T-cell (primary cell): Measurements from ENCODE around the gene TTC3. TPM values are rescaled to one million over a fixed set of nuclear protein-coding genes. Genes with fewer than 3 reads are reported as not detected.
"Not testable (repeated sequence)": the region's sequence is repeated elsewhere in the genome, so short reads cannot be mapped to it uniquely, and the experiment has no call there.

ENCODE experiments used
- ATAC-seq, 4 experiments: fragments of 200-7000 bp in 3 of 4; fragments of 150-1000 bp in 1 of 4; cut with Tn5 transposase; replicated peaks in 1 of 4; 1 replicate in 3 of 4; 2 replicates in 1 of 4; pipeline ENCODE4 v1.10.0; 2021; ENCODE audit warnings: moderate library complexity in 3 of 4, mild to moderate bottlenecking in 2 of 4, moderate number of reproducible peaks in 1 of 4
- CTCF ChIA-PET, 2 donors: fragments of 300-600 bp; sonication (Branson Sonifier 250); formaldehyde crosslinking; loops; one replicate each; lab custom pipeline; 2022; ENCODE audit warnings: antibody characterized with exemption in 2 of 2; lab: Charles Lee
- POLR2A ChIA-PET, 2 donors: fragments of 300-600 bp; sonication (Branson Sonifier 250); formaldehyde crosslinking; loops; one replicate each; lab custom pipeline; 2022; ENCODE audit warnings: antibody characterized with exemption in 2 of 2; lab: Charles Lee
- DNase-seq, 35 experiments: peaks; one replicate each; pipeline versions ENCODE4 v3.0.0 to v3.0.0-alpha.2; 2013 to 2023
- H3K27ac ChIP-seq: one replicate; pipeline ENCODE4 v1.5.1; 2013; ENCODE audit warnings: low read length
- H3K27me3 ChIP-seq, 2 experiments: replicated peaks in 1 of 2; 1 replicate in 1 of 2; 2 replicates in 1 of 2; pipeline versions ENCODE4 v1.6.1 to v1.7.0; 2013; ENCODE audit warnings: low read length in 1 of 2, mixed read lengths in 1 of 2; ENCODE audit not compliant: control insufficient read depth in 2 of 2, insufficient read depth in 2 of 2; ENCODE audit errors: extremely low read depth in 1 of 2
- H3K36me3 ChIP-seq, 2 donors: 1 replicate in 1 of 2; 2 replicates in 1 of 2; pipeline versions ENCODE4 v1.6.1 to v1.7.0; 2013; ENCODE audit warnings: low read length in 1 of 2; ENCODE audit not compliant: control insufficient read depth in 2 of 2, insufficient read depth in 1 of 2; ENCODE audit errors: extremely low read depth in 1 of 2
- H3K4me1 ChIP-seq, 2 experiments: 1 replicate in 1 of 2; 2 replicates in 1 of 2; pipeline versions ENCODE4 v1.6.1 to v1.7.0; 2013; ENCODE audit warnings: low read length in 2 of 2, mixed read lengths in 1 of 2; ENCODE audit not compliant: insufficient read depth in 2 of 2, control insufficient read depth in 1 of 2; ENCODE audit errors: extremely low read depth in 1 of 2
- H3K4me3 ChIP-seq, 2 donors: 1 replicate in 1 of 2; 2 replicates in 1 of 2; pipeline versions ENCODE4 v1.5.1 to v1.7.0; 2013; ENCODE audit warnings: mild to moderate bottlenecking in 2 of 2, low read length in 1 of 2, moderate library complexity in 1 of 2; ENCODE audit not compliant: control insufficient read depth in 1 of 2; ENCODE audit errors: extremely low read depth in 1 of 2
- H3K9me3 ChIP-seq: 2 replicates; pipeline ENCODE4 v1.7.0; 2013
- H3K27ac Mint-ChIP-seq, 2 donors: one replicate each; pipeline ENCODE4 v1.8.0; 2020 to 2021; ENCODE audit warnings: mild to moderate bottlenecking in 2 of 2, mixed read lengths in 2 of 2
- H3K27me3 Mint-ChIP-seq, 2 donors: one replicate each; pipeline ENCODE4 v1.8.0; 2021 to 2022; ENCODE audit warnings: mixed read lengths in 2 of 2
- H3K36me3 Mint-ChIP-seq: one replicate; pipeline ENCODE4 v1.8.0; 2021; ENCODE audit warnings: mixed read lengths
- H3K4me1 Mint-ChIP-seq, 3 donors: one replicate each; pipeline ENCODE4 v1.8.0; 2020 to 2022; ENCODE audit warnings: mixed read lengths in 3 of 3, mild to moderate bottlenecking in 1 of 3
- H3K4me3 Mint-ChIP-seq, 3 donors: one replicate each; pipeline ENCODE4 v1.8.0; 2020 to 2022; ENCODE audit warnings: mild to moderate bottlenecking in 3 of 3, mixed read lengths in 3 of 3, moderate library complexity in 3 of 3
- H3K9me3 Mint-ChIP-seq, 3 donors: one replicate each; pipeline ENCODE4 v1.8.0; 2020 to 2022; ENCODE audit warnings: mixed read lengths in 3 of 3
- WGBS: methylation state at CpG from one replicate; pipeline ENCODE4 v1.1.5; 2013; ENCODE audit warnings: missing lambda C conversion rate; ENCODE audit not compliant: insufficient coverage; 5-methylcytosine and 5-hydroxymethylcytosine counted together
- total RNA-seq, 35 experiments: library from RNA in 6 of 35; stranded (reverse) in 6 of 35; fragments of 120-200 nt in 1 of 35; gene quantifications; one replicate each; pipeline versions ENCODE4 v1.2.1 to v1.2.4 and lab custom pipeline; 2013 to 2026

The TTC3 gene
- total RNA-seq, 5 donors from 2014 or later (not counting 1 experiment from before 2014, with no cell fraction given) = 125 to 153 (median 139) TPM

GRCh38 chr21:37222248-37222647 is 149.2 kb downstream of the TTC3 start:
- H3K9me3 Mint-ChIP-seq, H3K9me3 ChIP-seq, H3K27me3 Mint-ChIP-seq, H3K27me3 ChIP-seq, POLR2A ChIA-PET, H3K4me3 ChIP-seq, H3K27ac ChIP-seq, ATAC-seq, CTCF ChIA-PET, DNase-seq: not testable (repeated sequence)
- no CpG with 5 or more reads among the region's 3 CpGs for WGBS
- H3K4me1 Mint-ChIP-seq = peaks cover 54 to 65% (median 57%) of the 10 kb centered on the region in 3 donors
- H3K4me1 ChIP-seq = peaks cover 19 to 52% of the 10 kb centered on the region in 2 experiments
- H3K27ac Mint-ChIP-seq = peak overlapping the region in 1 of 2 donors; percentile 68
- H3K36me3 Mint-ChIP-seq = peaks cover 20% of the 10 kb centered on the region
- peaks cover 3 to 19% of the 10 kb centered on the region in 2 donors for H3K36me3 ChIP-seq
- H3K4me3 Mint-ChIP-seq = peak overlapping the region in 2 of 3 donors; percentile 49 to 88

GRCh38 chr21:37223804-37224345 is 150.8 kb downstream of the TTC3 start:
- Mint-ChIP-seq H3K36me3 (peaks cover 31% of the 10 kb centered on the region), H3K27me3 (no peaks in the 10 kb centered on the region), H3K27ac (peak overlapping the region; percentile 46 to 89), H3K9me3 (no peaks in the 10 kb centered on the region), H3K4me1 (peaks cover 54 to 65% (median 57%) of the 10 kb centered on the region in 3 donors), H3K4me3 (peak overlapping the region in 1 of 3 donors; percentile 43)
- Histone ChIP-seq H3K4me1 (peaks cover 19 to 52% of the 10 kb centered on the region in 2 experiments), H3K4me3 (no peak overlapping the region), H3K27me3 (no peaks in the 10 kb centered on the region), H3K9me3 (no peaks in the 10 kb centered on the region), H3K27ac (peak overlapping the region; percentile 50), H3K36me3 (peaks cover 9 to 36% of the 10 kb centered on the region in 2 donors)
- ATAC-seq (no peak), DNase-seq (no peak)
- 88% methylated on average over 1 of the region's 2 CpGs for WGBS
- CTCF ChIA-PET = interaction anchor here in 1 of 2 donors (0.6 kb wide), 1 partner anchor 116 kb away, joined by 7 read pairs; no protein-coding TSS in a partner anchor
- POLR2A ChIA-PET = no interaction called here

- no peaks in the 10 kb centered on the region for H3K27me3 ChIP-seq
- peak overlapping the region in 1 of 2 donors; percentile 13 for H3K4me3 ChIP-seq
- peak overlapping the region; percentile 14 to 43 (median 42) for H3K4me3 Mint-ChIP-seq
- H3K27ac ChIP-seq = peak overlapping the region; percentile 77
- H3K9me3 Mint-ChIP-seq = no peaks in the 10 kb centered on the region
- no peaks in the 10 kb centered on the region for H3K27me3 Mint-ChIP-seq
- 35% methylated on average over 7 of the region's 21 CpGs for WGBS
- ChIA-PET POLR2A (interaction anchor here (1.0 kb wide), 2 partner anchors 31 to 338 kb away, joined by 3 read pairs; no protein-coding TSS in a partner anchor), CTCF (no interaction called here)
- peak in 30 of 35 experiments; percentile 29 to 67 (median 39) for DNase-seq
- peaks cover 9 to 45% of the 10 kb centered on the region in 2 donors for H3K36me3 ChIP-seq
- H3K36me3 Mint-ChIP-seq = peaks cover 38% of the 10 kb centered on the region
- peaks cover 46 to 56% (median 50%) of the 10 kb centered on the region in 3 donors for H3K4me1 Mint-ChIP-seq
- ATAC-seq = peak; percentile 15 to 40 (median 21)
- peak overlapping the region; percentile 89 to 92 for H3K27ac Mint-ChIP-seq
- H3K4me1 ChIP-seq = peaks cover 19 to 45% of the 10 kb centered on the region in 2 experiments
- H3K9me3 ChIP-seq = no peaks in the 10 kb centered on the region
These were observed 152.1 kb downstream of the TTC3 start for GRCh38 chr21:37224861-37225839.

GRCh38 chr21:37226041-37226920 is 153.2 kb downstream of the TTC3 start:
- H3K4me1 Mint-ChIP-seq = peaks cover 39 to 52% (median 43%) of the 10 kb centered on the region in 3 donors
- peak overlapping the region; percentile 89 to 92 for H3K27ac Mint-ChIP-seq
- H3K9me3 ChIP-seq = no peaks in the 10 kb centered on the region
- no peaks in the 10 kb centered on the region for H3K27me3 Mint-ChIP-seq
- DNase-seq (no peak), ATAC-seq (no peak)
- H3K9me3 Mint-ChIP-seq = no peaks in the 10 kb centered on the region
- peak overlapping the region in 1 of 3 donors; percentile 43 for H3K4me3 Mint-ChIP-seq
- H3K27ac ChIP-seq = peak overlapping the region; percentile 77
- peaks cover 19 to 37% of the 10 kb centered on the region in 2 experiments for H3K4me1 ChIP-seq
- peaks cover 11 to 57% of the 10 kb centered on the region in 2 donors for H3K36me3 ChIP-seq
- peaks cover 43% of the 10 kb centered on the region for H3K36me3 Mint-ChIP-seq
- POLR2A ChIA-PET = interaction anchor here in 1 of 2 donors (1.0 kb wide), 1 partner anchor 337 kb away, joined by 3 read pairs; no protein-coding TSS in a partner anchor
- WGBS = 94% methylated on average over 7 of the region's 18 CpGs
- CTCF ChIA-PET = no interaction called here
- H3K4me3 ChIP-seq = no peak overlapping the region
- no peaks in the 10 kb centered on the region for H3K27me3 ChIP-seq

- peak overlapping the region; percentile 24 to 92 for H3K27ac Mint-ChIP-seq
- peaks cover 16 to 33% of the 10 kb centered on the region in 2 experiments for H3K4me1 ChIP-seq
- 95% methylated on average over 32 of the region's 38 CpGs for WGBS
- H3K4me3 ChIP-seq = no peak overlapping the region
- peaks cover 53% of the 10 kb centered on the region for H3K36me3 Mint-ChIP-seq
- ATAC-seq = no peak
- H3K9me3 ChIP-seq = no peaks in the 10 kb centered on the region
- no peak overlapping the region for H3K4me3 Mint-ChIP-seq
- no peak for DNase-seq
- ChIA-PET CTCF (no interaction called here), POLR2A (interaction anchor here in 1 of 2 donors (0.6 kb wide), 1 partner anchor 278 kb away, joined by 3 read pairs; no protein-coding TSS in a partner anchor)
- H3K27me3 Mint-ChIP-seq = no peaks in the 10 kb centered on the region
- no peak overlapping the region for H3K27ac ChIP-seq
- no peaks in the 10 kb centered on the region for H3K27me3 ChIP-seq
- H3K9me3 Mint-ChIP-seq = no peaks in the 10 kb centered on the region
- H3K36me3 ChIP-seq = peaks cover 19 to 67% of the 10 kb centered on the region in 2 donors
- H3K4me1 Mint-ChIP-seq = peaks cover 30 to 44% (median 37%) of the 10 kb centered on the region in 3 donors
These were observed 154.3 kb downstream of the TTC3 start for GRCh38 chr21:37227071-37228002.
